ENCODE results near the gene LITAFD.
"Not testable (repeated sequence)": the region's sequence is repeated elsewhere in the genome, so short reads cannot be mapped to it uniquely, and the experiment has no call there.

Gene LITAFD

GRCh38 chr16:8855972-8856371, 26.2 kb upstream of the LITAFD start:
- no peak for DNase-seq (ENCODE audit: low read depth, low spot score)

- no peak for DNase-seq (ENCODE audit: low read depth, low spot score)
Observed at GRCh38 chr16:8858994-8859912, 22.9 kb upstream of the LITAFD start.

GRCh38 chr16:8859913-8860881, 22.0 kb upstream of the LITAFD start:
- no peak for DNase-seq (ENCODE audit: low read depth, low spot score)

- DNase-seq (ENCODE audit: low read depth, low spot score), result no peak
Observed at GRCh38 chr16:8861563-8862308, 20.4 kb upstream of the LITAFD start.

GRCh38 chr16:8862309-8863130, 19.6 kb upstream of the LITAFD start:
- no peak for DNase-seq (ENCODE audit: low read depth, low spot score)

- no peak for DNase-seq (ENCODE audit: low read depth, low spot score)
Observed at GRCh38 chr16:8863594-8864424, 18.3 kb upstream of the LITAFD start.

- no peak for DNase-seq (ENCODE audit: low read depth, low spot score)
Observed at GRCh38 chr16:8864480-8865110, 17.6 kb upstream of the LITAFD start.

- DNase-seq (ENCODE audit: low read depth, low spot score), result no peak
Observed at GRCh38 chr16:8865145-8865882, 16.8 kb upstream of the LITAFD start.

GRCh38 chr16:8866118-8866883, 15.8 kb upstream of the LITAFD start:
- no peak for DNase-seq (ENCODE audit: low read depth, low spot score)

GRCh38 chr16:8866884-8867215, 15.3 kb upstream of the LITAFD start:
- DNase-seq (ENCODE audit: low read depth, low spot score), result no peak

- DNase-seq (ENCODE audit: low read depth, low spot score), result no peak
Observed at GRCh38 chr16:8867216-8867931, 14.8 kb upstream of the LITAFD start.

- DNase-seq (ENCODE audit: low read depth, low spot score), result peak; percentile 26
Observed at GRCh38 chr16:8867932-8868415, 14.2 kb upstream of the LITAFD start.

GRCh38 chr16:8868416-8869211, 13.5 kb upstream of the LITAFD start, which contains the start of gene CARHSP1:
TSS of gene CARHSP1 (minus strand) at chr16:8869006. CDS start at chr16:8859328, 9,678 bp downstream.
- DNase-seq (ENCODE audit: low read depth, low spot score), result peak; percentile 43

GRCh38 chr16:8869212-8869987, 12.8 kb upstream of the LITAFD start:
- DNase-seq (ENCODE audit: low read depth, low spot score), result no peak

GRCh38 chr16:8869988-8870241, 12.2 kb upstream of the LITAFD start:
- not testable (repeated sequence) for DNase-seq (ENCODE audit: low read depth, low spot score)

- no peak for DNase-seq (ENCODE audit: low read depth, low spot score)
Observed at GRCh38 chr16:8872071-8872470, 10.1 kb upstream of the LITAFD start.
